Measurements from ENCODE around the gene PRR35.

The PRR35 gene

DNA sequence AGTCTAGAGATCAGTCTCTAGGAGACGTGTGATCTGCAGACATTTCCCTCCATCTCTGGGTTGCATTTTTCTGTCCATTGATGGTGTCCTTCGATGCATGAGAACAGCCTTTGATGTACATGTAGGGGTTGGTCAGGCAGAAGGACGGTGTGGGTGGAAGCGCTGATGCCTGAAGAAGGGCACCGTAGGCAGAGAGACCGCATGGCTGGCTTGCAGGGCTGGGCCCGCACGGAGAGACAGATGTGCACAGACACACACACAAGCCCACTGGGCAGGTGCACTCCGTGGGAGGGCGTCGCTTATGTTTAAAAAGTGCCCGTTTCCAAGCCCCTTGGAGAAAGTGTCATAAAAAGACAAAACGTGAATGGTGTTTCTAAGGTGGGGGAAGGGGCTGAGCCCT, 54.9 kb downstream of the PRR35 start:
- no peak overlapping the region for H3K4me3 ChIP-seq (replicated peaks; ENCODE audit: low read depth, low read length)
- DNase-seq (ENCODE audit: low read depth) = no peak
- TF ChIP-seq, protein P1, sequence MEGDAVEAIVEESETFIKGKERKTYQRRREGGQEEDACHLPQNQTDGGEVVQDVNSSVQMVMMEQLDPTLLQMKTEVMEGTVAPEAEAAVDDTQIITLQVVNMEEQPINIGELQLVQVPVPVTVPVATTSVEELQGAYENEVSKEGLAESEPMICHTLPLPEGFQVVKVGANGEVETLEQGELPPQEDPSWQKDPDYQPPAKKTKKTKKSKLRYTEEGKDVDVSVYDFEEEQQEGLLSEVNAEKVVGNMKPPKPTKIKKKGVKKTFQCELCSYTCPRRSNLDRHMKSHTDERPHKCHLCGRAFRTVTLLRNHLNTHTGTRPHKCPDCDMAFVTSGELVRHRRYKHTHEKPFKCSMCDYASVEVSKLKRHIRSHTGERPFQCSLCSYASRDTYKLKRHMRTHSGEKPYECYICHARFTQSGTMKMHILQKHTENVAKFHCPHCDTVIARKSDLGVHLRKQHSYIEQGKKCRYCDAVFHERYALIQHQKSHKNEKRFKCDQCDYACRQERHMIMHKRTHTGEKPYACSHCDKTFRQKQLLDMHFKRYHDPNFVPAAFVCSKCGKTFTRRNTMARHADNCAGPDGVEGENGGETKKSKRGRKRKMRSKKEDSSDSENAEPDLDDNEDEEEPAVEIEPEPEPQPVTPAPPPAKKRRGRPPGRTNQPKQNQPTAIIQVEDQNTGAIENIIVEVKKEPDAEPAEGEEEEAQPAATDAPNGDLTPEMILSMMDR (IDR thresholded peaks at IDR 0.05; ENCODE audit: low read length, missing control alignments) = no peak
